Peyer's patch (tissue), 4 donors: ENCODE data around the gene INPP5A.

Experiments used
- CTCF ChIP-seq, 6 experiments: fragments of 450-650 bp in 4 of 6; fragments of 200-600 bp in 2 of 6; sonication (generic) in 1 of 6; IDR thresholded peaks; one replicate each; pipeline ENCODE4 v1.5.1; 2017 to 2019; ENCODE audit warnings: antibody characterized with exemption in 6 of 6, mild to moderate bottlenecking in 3 of 6, moderate library complexity in 1 of 6
- POLR2A ChIP-seq, 2 donors: fragments of 450-650 bp; IDR thresholded peaks; one replicate each; pipeline ENCODE4 v1.5.1; 2017; ENCODE audit warnings: antibody characterized with exemption in 2 of 2, mild to moderate bottlenecking in 2 of 2, moderate library complexity in 2 of 2

- TF ChIP-seq CTCF (IDR thresholded peaks at IDR 0.05) (no peak), POLR2A (IDR thresholded peaks at IDR 0.05) (no peak)
These were observed 69.1 kb downstream of the INPP5A start for GRCh38 chr10:132606536-132607316.
